ENCODE measurements around the gene DHCR24. TPM values are rescaled to one million over a fixed set of nuclear protein-coding genes. Genes with fewer than 3 reads are reported as not detected.

The DHCR24 gene
- total and polyA plus RNA-seq, 10 donors: 7.0 to 370 (median 218) TPM

DNA sequence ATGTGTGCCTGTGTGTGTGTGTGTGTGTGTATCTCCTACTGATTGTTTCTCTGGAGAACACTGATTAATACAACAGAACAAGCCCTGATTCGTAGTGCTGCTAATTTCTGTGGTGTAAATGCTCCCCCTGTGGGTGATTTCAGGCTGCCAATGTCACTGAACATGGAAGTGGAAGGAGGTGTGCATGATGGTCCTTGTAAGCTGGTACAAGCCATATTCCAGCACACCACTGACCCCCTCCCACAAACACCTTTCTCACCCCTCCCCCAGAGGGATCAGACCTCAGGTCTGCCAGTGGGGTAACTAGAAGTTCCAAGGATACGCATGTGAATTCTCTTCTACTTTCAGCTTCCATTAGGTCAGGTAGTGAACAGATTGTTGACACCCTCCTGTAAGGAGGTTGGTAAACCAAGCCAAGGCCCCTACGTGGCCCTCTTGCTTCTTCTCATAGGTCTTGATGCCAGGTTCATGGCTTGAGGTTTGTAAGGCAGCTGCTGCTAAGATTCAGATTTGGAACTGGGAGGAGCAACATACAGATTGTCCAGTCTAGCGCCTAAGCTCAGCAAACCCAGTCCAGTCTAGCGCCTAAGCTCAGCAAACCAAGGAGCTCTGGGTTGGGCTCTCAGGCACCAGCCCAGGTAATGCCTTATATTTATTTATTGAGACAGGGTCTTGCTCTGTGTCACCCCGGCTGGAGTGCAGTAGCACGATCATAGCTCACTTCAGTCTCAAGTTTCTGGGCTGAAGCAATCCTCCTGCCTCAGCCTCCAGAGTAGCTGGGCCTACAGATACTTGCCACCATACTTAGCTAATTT, 38.7 kb downstream of the DHCR24 start:
- intact Hi-C loops (cut with DNase I; ENCODE audit: low total_unique reads): no loop called here
- 75 to 96% (median 88%) methylated on average over 5 to 7 of the region's 7 CpGs for WGBS, 5 donors
- Histone ChIP-seq H3K4me1 (no peaks in the 10 kb centered on the region), H3K27me3 (replicated peaks in 1 of 7) (no peaks in the 10 kb centered on the region), H3K4me3 (no peak overlapping the region), H3K36me3 (peaks cover 0 to 66% (median 40%) of the 10 kb centered on the region in 6 donors), H3K9me3 (peaks cover 0 to 4% (median 0%) of the 10 kb centered on the region in 8 donors), H3K27ac (no peak overlapping the region)
- DNase-seq: no peak
- no peak for TF ChIP-seq POLR2A (IDR thresholded peaks at IDR 0.05)
- TF ChIP-seq, protein P1, sequence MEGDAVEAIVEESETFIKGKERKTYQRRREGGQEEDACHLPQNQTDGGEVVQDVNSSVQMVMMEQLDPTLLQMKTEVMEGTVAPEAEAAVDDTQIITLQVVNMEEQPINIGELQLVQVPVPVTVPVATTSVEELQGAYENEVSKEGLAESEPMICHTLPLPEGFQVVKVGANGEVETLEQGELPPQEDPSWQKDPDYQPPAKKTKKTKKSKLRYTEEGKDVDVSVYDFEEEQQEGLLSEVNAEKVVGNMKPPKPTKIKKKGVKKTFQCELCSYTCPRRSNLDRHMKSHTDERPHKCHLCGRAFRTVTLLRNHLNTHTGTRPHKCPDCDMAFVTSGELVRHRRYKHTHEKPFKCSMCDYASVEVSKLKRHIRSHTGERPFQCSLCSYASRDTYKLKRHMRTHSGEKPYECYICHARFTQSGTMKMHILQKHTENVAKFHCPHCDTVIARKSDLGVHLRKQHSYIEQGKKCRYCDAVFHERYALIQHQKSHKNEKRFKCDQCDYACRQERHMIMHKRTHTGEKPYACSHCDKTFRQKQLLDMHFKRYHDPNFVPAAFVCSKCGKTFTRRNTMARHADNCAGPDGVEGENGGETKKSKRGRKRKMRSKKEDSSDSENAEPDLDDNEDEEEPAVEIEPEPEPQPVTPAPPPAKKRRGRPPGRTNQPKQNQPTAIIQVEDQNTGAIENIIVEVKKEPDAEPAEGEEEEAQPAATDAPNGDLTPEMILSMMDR (IDR thresholded peaks at IDR 0.05 in 8 of 11, conservative IDR thresholded peaks at IDR 0.05 in 3 of 11): no peak
- no peak for TF ChIP-seq POLR2AphosphoS5 (IDR thresholded peaks at IDR 0.05)

DNA sequence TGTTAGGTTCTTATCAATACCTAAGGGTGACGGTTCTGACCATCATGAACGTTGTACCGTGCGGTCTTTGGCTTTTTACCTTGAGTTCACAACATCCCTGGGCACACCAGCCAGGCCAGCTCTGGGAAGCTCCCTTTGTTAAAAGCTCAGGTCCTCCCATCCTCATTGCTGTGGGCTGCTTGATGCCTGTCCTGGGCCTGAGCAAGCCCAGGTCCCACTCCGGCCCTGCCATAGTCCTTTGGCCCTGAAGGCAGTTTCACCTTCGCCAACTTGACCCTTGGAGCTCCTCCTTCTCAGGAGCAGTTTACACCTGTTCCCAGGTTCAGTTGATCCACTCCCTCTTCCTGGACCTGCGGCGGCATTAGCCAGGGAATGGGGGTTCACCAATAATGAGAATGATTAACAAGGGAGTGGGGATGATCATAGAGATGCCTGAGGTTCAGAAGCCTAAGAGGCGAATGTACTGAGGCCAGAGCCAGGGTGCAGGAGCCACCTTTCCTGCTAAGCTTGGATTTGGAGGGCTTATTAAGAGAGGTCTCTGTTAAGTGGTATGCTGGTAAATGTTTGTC, 40.2 kb downstream of the DHCR24 start:
- TF ChIP-seq, protein P1 (IDR thresholded peaks at IDR 0.05 in 8 of 11, conservative IDR thresholded peaks at IDR 0.05 in 3 of 11): no peak
- TF ChIP-seq POLR2A (IDR thresholded peaks at IDR 0.05) (no peak), POLR2AphosphoS5 (IDR thresholded peaks at IDR 0.05) (no peak)
- intact Hi-C loops (cut with DNase I; ENCODE audit: low total_unique reads): no loop called here
- Histone ChIP-seq H3K27ac (no peak overlapping the region), H3K4me3 (no peak overlapping the region), H3K36me3 (peaks cover 0 to 50% (median 25%) of the 10 kb centered on the region in 6 donors), H3K4me1 (no peaks in the 10 kb centered on the region), H3K9me3 (peaks cover 0 to 5% (median 0%) of the 10 kb centered on the region in 8 donors), H3K27me3 (replicated peaks in 1 of 7) (no peaks in the 10 kb centered on the region)
- WGBS, 5 donors: 78 to 95% (median 92%) methylated on average over 9 of the region's 9 CpGs
- no peak for DNase-seq

DNA sequence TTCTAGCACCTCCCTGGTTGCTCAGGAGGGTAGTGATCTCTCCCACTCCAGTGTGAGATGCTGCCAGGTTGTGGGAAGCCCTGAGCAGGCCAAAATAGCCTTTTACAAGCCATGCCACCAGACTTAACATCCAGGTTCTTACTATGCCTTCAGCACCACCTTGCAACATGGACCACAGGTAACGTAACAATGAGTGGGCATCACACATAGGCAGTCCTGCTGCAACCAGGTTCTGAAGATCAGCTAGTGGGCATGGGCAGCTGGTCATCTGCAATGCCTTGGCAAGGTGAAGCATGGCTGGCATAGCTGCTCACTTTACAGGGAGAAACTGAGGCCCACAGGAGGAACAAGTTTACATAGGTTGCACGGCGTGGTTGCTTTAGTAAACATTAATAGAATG, 40.7 kb downstream of the DHCR24 start:
- Histone ChIP-seq H3K9me3 (peaks cover 0 to 5% (median 0%) of the 10 kb centered on the region in 8 donors), H3K4me1 (no peaks in the 10 kb centered on the region), H3K4me3 (no peak overlapping the region), H3K27ac (no peak overlapping the region), H3K36me3 (peaks cover 0 to 45% (median 20%) of the 10 kb centered on the region in 6 donors), H3K27me3 (replicated peaks in 1 of 7) (no peaks in the 10 kb centered on the region)
- 89 to 100% (median 97%) methylated on average over 2 to 3 of the region's 3 CpGs for WGBS, 5 donors
- intact Hi-C loops (cut with DNase I; ENCODE audit: low total_unique reads): no loop called here
- DNase-seq: no peak
- TF ChIP-seq POLR2AphosphoS5 (IDR thresholded peaks at IDR 0.05) (no peak), POLR2A (IDR thresholded peaks at IDR 0.05) (no peak)
- TF ChIP-seq, protein P1 (IDR thresholded peaks at IDR 0.05 in 8 of 11, conservative IDR thresholded peaks at IDR 0.05 in 3 of 11): no peak

DNA sequence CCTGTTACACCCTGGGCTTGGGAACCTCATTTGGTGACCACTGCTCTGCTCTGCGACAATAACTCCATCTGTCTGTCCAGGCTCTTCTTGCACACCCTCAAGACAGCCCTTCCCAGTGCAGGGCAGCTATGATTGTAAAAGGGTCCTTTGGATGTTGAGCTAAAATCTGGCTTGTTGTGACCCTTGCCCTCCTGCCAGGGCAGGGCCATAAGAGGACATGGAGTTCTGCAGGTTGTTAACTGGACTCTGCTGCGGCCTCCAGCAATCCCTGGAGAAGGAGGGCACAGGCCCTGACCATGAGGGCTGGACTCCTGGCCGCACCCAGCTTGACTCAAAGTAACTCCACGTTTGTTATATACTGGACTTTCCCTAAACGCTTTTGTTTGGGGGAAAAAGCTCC, 41.2 kb downstream of the DHCR24 start:
- TF ChIP-seq POLR2A (IDR thresholded peaks at IDR 0.05) (no peak), POLR2AphosphoS5 (IDR thresholded peaks at IDR 0.05) (no peak)
- TF ChIP-seq, protein P1 (IDR thresholded peaks at IDR 0.05 in 8 of 11, conservative IDR thresholded peaks at IDR 0.05 in 3 of 11): no peak
- DNase-seq: no peak
- WGBS, 5 donors: 83 to 91% (median 89%) methylated on average over 5 of the region's 5 CpGs
- H3K36me3 ChIP-seq: peaks cover 0 to 40% (median 16%) of the 10 kb centered on the region in 6 donors
- no peak overlapping the region for H3K27ac ChIP-seq
- no peak overlapping the region for H3K4me3 ChIP-seq
- H3K27me3 ChIP-seq (replicated peaks in 1 of 7): no peaks in the 10 kb centered on the region
- intact Hi-C loops (cut with DNase I; ENCODE audit: low total_unique reads): no loop called here
- peaks cover 0 to 5% (median 0%) of the 10 kb centered on the region in 8 donors for H3K9me3 ChIP-seq
- H3K4me1 ChIP-seq: no peaks in the 10 kb centered on the region

All from spleen (tissue), 11 donors.